HL-60 (cell line): ENCODE results near the gene CALN1.
"Not testable (repeated sequence)": the region's sequence is repeated elsewhere in the genome, so short reads cannot be mapped to it uniquely, and the experiment has no call there.

Source experiments
- CTCF ChIP-seq: IDR thresholded peaks from one replicate; pipeline ENCODE4 v1.5.1; 2011; ENCODE audit warnings: low read length, control low read depth, inconsistent platforms; ENCODE audit not compliant: insufficient read depth
- GABPA ChIP-seq: IDR thresholded peaks from 2 replicates; pipeline ENCODE4 v1.6.1; 2012; ENCODE audit warnings: low read depth
- REST ChIP-seq: IDR thresholded peaks from 2 replicates; pipeline ENCODE4 v1.6.1; 2012; ENCODE audit warnings: low read depth; ENCODE audit not compliant: insufficient replicate concordance

GRCh38 chr7:71737931-71738540, 674.1 kb downstream of the CALN1 start:
- not testable (repeated sequence) for TF ChIP-seq CTCF, REST, GABPA
